ENCODE results near the gene MIGA1.

MIGA1 gene

GRCh38 chr1:77802026-77802425 is 22.6 kb downstream of the MIGA1 start:
- TF ChIP-seq FOXM1 (IDR thresholded peaks at IDR 0.05; ENCODE audit: borderline replicate concordance, low read depth) (no peak), TAF1 (IDR thresholded peaks at IDR 0.05; ENCODE audit: low read depth) (no peak), NFIC (IDR thresholded peaks at IDR 0.05) (no peak), USF1 (IDR thresholded peaks at IDR 0.05) (no peak), TCF12 (IDR thresholded peaks at IDR 0.05; ENCODE audit: low read depth) (no peak), CREB1 (IDR thresholded peaks at IDR 0.05; ENCODE audit: low read depth) (no peak), EGR1 (IDR thresholded peaks at IDR 0.05) (no peak), RAD21 (IDR thresholded peaks at IDR 0.05; ENCODE audit: low read depth) (no peak), MAX (IDR thresholded peaks at IDR 0.05) (no peak), ZBTB7A (IDR thresholded peaks at IDR 0.05; ENCODE audit: low read depth) (no peak), EP300 (IDR thresholded peaks at IDR 0.05; ENCODE audit: borderline replicate concordance) (no peak), YY1 (IDR thresholded peaks at IDR 0.05; ENCODE audit: low read depth) (no peak)

GRCh38 chr1:77803371-77803770 is 23.9 kb downstream of the MIGA1 start:
- no peak for TF ChIP-seq CREB1 (IDR thresholded peaks at IDR 0.05; ENCODE audit: low read depth)
- no peak for TF ChIP-seq EP300 (IDR thresholded peaks at IDR 0.05; ENCODE audit: borderline replicate concordance)
- TF ChIP-seq ZBTB7A (IDR thresholded peaks at IDR 0.05; ENCODE audit: low read depth): no peak
- TF ChIP-seq TEAD4 (IDR thresholded peaks at IDR 0.05): no peak
- TF ChIP-seq YY1 (IDR thresholded peaks at IDR 0.05; ENCODE audit: low read depth): no peak
- TF ChIP-seq TAF1 (IDR thresholded peaks at IDR 0.05; ENCODE audit: low read depth): no peak
- TF ChIP-seq CEBPB (IDR thresholded peaks at IDR 0.05): no peak
- TF ChIP-seq REST (IDR thresholded peaks at IDR 0.05; ENCODE audit: low read depth): no peak
- no peak for TF ChIP-seq MAX (IDR thresholded peaks at IDR 0.05)
- TF ChIP-seq FOXM1 (IDR thresholded peaks at IDR 0.05; ENCODE audit: borderline replicate concordance, low read depth): no peak
- no peak for TF ChIP-seq NFIC (IDR thresholded peaks at IDR 0.05)
- no peak for TF ChIP-seq RAD21 (IDR thresholded peaks at IDR 0.05; ENCODE audit: low read depth)
- no peak for TF ChIP-seq TCF12 (IDR thresholded peaks at IDR 0.05; ENCODE audit: low read depth)
- TF ChIP-seq USF1 (IDR thresholded peaks at IDR 0.05): no peak
- TF ChIP-seq EGR1 (IDR thresholded peaks at IDR 0.05): no peak

GRCh38 chr1:77817368-77818209 is 38.1 kb downstream of the MIGA1 start:
- no peak for TF ChIP-seq REST (IDR thresholded peaks at IDR 0.05; ENCODE audit: low read depth)
- TF ChIP-seq YY1 (IDR thresholded peaks at IDR 0.05; ENCODE audit: low read depth): no peak
- TF ChIP-seq USF1 (IDR thresholded peaks at IDR 0.05): no peak
- no peak for TF ChIP-seq FOXM1 (IDR thresholded peaks at IDR 0.05; ENCODE audit: borderline replicate concordance, low read depth)
- no peak for TF ChIP-seq RAD21 (IDR thresholded peaks at IDR 0.05; ENCODE audit: low read depth)
- TF ChIP-seq ZBTB7A (IDR thresholded peaks at IDR 0.05; ENCODE audit: low read depth): no peak
- no peak for TF ChIP-seq TCF12 (IDR thresholded peaks at IDR 0.05; ENCODE audit: low read depth)
- TF ChIP-seq CREB1 (IDR thresholded peaks at IDR 0.05; ENCODE audit: low read depth): no peak
- no peak for TF ChIP-seq NFIC (IDR thresholded peaks at IDR 0.05)
- TF ChIP-seq TAF1 (IDR thresholded peaks at IDR 0.05; ENCODE audit: low read depth): no peak
- TF ChIP-seq MAX (IDR thresholded peaks at IDR 0.05): no peak
- no peak for TF ChIP-seq TEAD4 (IDR thresholded peaks at IDR 0.05)
- TF ChIP-seq EGR1 (IDR thresholded peaks at IDR 0.05): no peak
- no peak for TF ChIP-seq CEBPB (IDR thresholded peaks at IDR 0.05)
- TF ChIP-seq EP300 (IDR thresholded peaks at IDR 0.05; ENCODE audit: borderline replicate concordance): no peak

GRCh38 chr1:77820121-77820520 is 40.7 kb downstream of the MIGA1 start:
- TF ChIP-seq NFIC (IDR thresholded peaks at IDR 0.05) (no peak), ZBTB7A (IDR thresholded peaks at IDR 0.05; ENCODE audit: low read depth) (no peak), TAF1 (IDR thresholded peaks at IDR 0.05; ENCODE audit: low read depth) (no peak), EP300 (IDR thresholded peaks at IDR 0.05; ENCODE audit: borderline replicate concordance) (no peak), CREB1 (IDR thresholded peaks at IDR 0.05; ENCODE audit: low read depth) (no peak), REST (IDR thresholded peaks at IDR 0.05; ENCODE audit: low read depth) (no peak), FOXM1 (IDR thresholded peaks at IDR 0.05; ENCODE audit: borderline replicate concordance, low read depth) (no peak), TEAD4 (IDR thresholded peaks at IDR 0.05) (no peak), EGR1 (IDR thresholded peaks at IDR 0.05) (no peak), MAX (IDR thresholded peaks at IDR 0.05) (no peak), TCF12 (IDR thresholded peaks at IDR 0.05; ENCODE audit: low read depth) (no peak), RAD21 (IDR thresholded peaks at IDR 0.05; ENCODE audit: low read depth) (no peak), CEBPB (IDR thresholded peaks at IDR 0.05) (no peak)
